GM12864 (cell line): ENCODE data around the gene UBE3B.

Experiments used
- DNase-seq: peaks from one replicate; pipeline ENCODE4 v3.0.0-alpha.2; 2011; ENCODE audit warnings: low read depth
- H3K4me3 ChIP-seq: 2 replicates; pipeline ENCODE4 v1.5.1; 2011; ENCODE audit warnings: mild to moderate bottlenecking, low read depth, low read length, control low read depth
- CTCF ChIP-seq: IDR thresholded peaks from 2 replicates; pipeline ENCODE4 v1.5.1; 2011; ENCODE audit warnings: low read depth, mild to moderate bottlenecking, moderate library complexity, low read length, control low read depth, inconsistent platforms; ENCODE audit errors: missing control alignments

UBE3B gene

GRCh38 chr12:109503611-109504010 lies 26.2 kb downstream of the UBE3B start:
- no peak for TF ChIP-seq CTCF
- H3K4me3 ChIP-seq: no peak overlapping the region
- DNase-seq: no peak

- TF ChIP-seq CTCF: no peak
- no peak overlapping the region for H3K4me3 ChIP-seq
- DNase-seq: no peak
Observed at GRCh38 chr12:109504068-109504467, 26.6 kb downstream of the UBE3B start.

GRCh38 chr12:109510196-109510595 lies 32.8 kb downstream of the UBE3B start:
- no peak overlapping the region for H3K4me3 ChIP-seq
- no peak for TF ChIP-seq CTCF
- no peak for DNase-seq

- H3K4me3 ChIP-seq: no peak overlapping the region
- TF ChIP-seq CTCF: no peak
- DNase-seq: no peak
Observed at GRCh38 chr12:109512608-109513007, 35.2 kb downstream of the UBE3B start.

GRCh38 chr12:109513051-109513450 lies 35.6 kb downstream of the UBE3B start:
- no peak for DNase-seq
- no peak for TF ChIP-seq CTCF
- no peak overlapping the region for H3K4me3 ChIP-seq

GRCh38 chr12:109513977-109514376 lies 36.5 kb downstream of the UBE3B start:
- no peak overlapping the region for H3K4me3 ChIP-seq
- TF ChIP-seq CTCF: no peak
- no peak for DNase-seq

GRCh38 chr12:109517619-109518018 lies 40.2 kb downstream of the UBE3B start:
- TF ChIP-seq CTCF: no peak
- no peak for DNase-seq
- no peak overlapping the region for H3K4me3 ChIP-seq
